ENCODE measurements around the gene AKAP9.

The AKAP9 gene

GRCh38 chr7:91988213-91988612 lies 47.6 kb downstream of the AKAP9 start:
- ChIA-PET CTCF (interaction anchor here (1.0 kb wide), 1 partner anchor 13 kb away, joined by 3 read pairs; no protein-coding TSS in a partner anchor), POLR2A (no interaction called here)
- DNase-seq (ENCODE audit: low read depth, low spot score), result no peak
- no peak overlapping the region for H3K4me3 ChIP-seq (ENCODE audit: low read depth, low read length)
- TF ChIP-seq CTCF (IDR thresholded peaks at IDR 0.05; ENCODE audit: insufficient read depth, low read length, missing control alignments), result no peak

- ChIA-PET CTCF (no interaction called here), POLR2A (no interaction called here)
- no peak overlapping the region for H3K4me3 ChIP-seq (ENCODE audit: low read depth, low read length)
- DNase-seq (ENCODE audit: low read depth, low spot score), result no peak
- TF ChIP-seq CTCF (IDR thresholded peaks at IDR 0.05; ENCODE audit: insufficient read depth, low read length, missing control alignments), result no peak
These were observed 53.3 kb downstream of the AKAP9 start for GRCh38 chr7:91993976-91994375.

GRCh38 chr7:91995391-91996105 lies 54.9 kb downstream of the AKAP9 start:
- H3K4me3 ChIP-seq (ENCODE audit: low read depth, low read length), result no peak overlapping the region
- ChIA-PET POLR2A (no interaction called here), CTCF (interaction anchor here (1.0 kb wide), 1 partner anchor 25 kb away, joined by 3 read pairs; no protein-coding TSS in a partner anchor)
- no peak for DNase-seq (ENCODE audit: low read depth, low spot score)
- no peak for TF ChIP-seq CTCF (IDR thresholded peaks at IDR 0.05; ENCODE audit: insufficient read depth, low read length, missing control alignments)

DNA sequence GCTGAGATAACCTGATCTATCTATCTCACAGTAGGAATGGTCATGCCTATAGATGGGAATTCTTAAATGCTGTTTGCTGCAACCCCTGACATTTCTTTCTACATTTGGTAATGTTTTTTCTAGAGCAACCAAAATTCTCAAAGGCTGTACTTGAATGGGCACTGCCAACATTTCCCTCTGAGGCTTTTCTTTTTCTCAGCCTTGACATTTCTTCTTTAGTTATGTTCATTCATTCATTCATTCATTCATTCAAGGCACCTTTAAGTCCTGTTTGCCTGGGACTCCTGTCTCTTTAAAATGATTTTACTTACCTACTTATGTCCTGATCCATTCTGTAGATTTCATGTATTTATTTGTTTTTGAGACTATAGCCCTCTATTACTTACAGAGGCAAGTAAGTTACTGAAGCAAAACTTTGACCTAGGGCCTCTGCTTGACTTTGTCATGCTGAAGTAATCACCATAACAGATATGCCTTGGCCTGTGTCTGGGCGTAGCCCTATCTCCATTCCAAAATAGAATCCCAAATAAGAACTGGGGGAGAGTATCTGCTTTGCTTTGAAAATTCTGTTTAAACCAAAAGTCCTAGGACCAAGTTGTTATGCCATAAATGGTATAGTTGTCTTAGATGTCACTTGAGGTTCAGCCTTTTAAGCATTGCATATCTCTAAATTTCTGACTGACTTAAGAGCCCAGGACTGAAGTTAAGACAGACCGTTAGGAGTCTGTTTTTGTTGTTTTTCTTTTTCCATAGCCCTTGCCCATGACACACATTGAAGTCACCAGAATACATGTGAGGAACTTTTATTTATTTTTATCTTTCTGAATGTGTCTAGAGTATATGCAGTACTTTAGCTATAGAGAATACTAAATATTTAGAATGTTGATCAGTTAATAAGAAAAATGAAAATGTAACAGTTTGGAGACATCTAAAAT lies 59.2 kb downstream of the AKAP9 start:
- no peak for TF ChIP-seq CTCF (IDR thresholded peaks at IDR 0.05; ENCODE audit: insufficient read depth, low read length, missing control alignments)
- no peak for DNase-seq (ENCODE audit: low read depth, low spot score)
- CTCF ChIA-PET, result no interaction called here
- POLR2A ChIA-PET, result no interaction called here
- no peak overlapping the region for H3K4me3 ChIP-seq (ENCODE audit: low read depth, low read length)

GRCh38 chr7:92002720-92003119 lies 62.1 kb downstream of the AKAP9 start:
- ChIA-PET POLR2A (no interaction called here), CTCF (no interaction called here)
- no peak for DNase-seq (ENCODE audit: low read depth, low spot score)
- no peak overlapping the region for H3K4me3 ChIP-seq (ENCODE audit: low read depth, low read length)
- TF ChIP-seq CTCF (IDR thresholded peaks at IDR 0.05; ENCODE audit: insufficient read depth, low read length, missing control alignments), result no peak

- DNase-seq (ENCODE audit: low read depth, low spot score), result no peak
- POLR2A ChIA-PET, result no interaction called here
- CTCF ChIA-PET, result no interaction called here
These were observed 65.4 kb downstream of the AKAP9 start for GRCh38 chr7:92006046-92006445.

More at GRCh38 chr7:92006046-92006445, 65.4 kb downstream of the AKAP9 start:
- H3K4me3 ChIP-seq (ENCODE audit: low read depth, low read length), result no peak overlapping the region
- TF ChIP-seq CTCF (IDR thresholded peaks at IDR 0.05; ENCODE audit: insufficient read depth, low read length, missing control alignments), result no peak
